Mesothelial cell of epicardium (in vitro differentiated cells): ENCODE data around the gene KLRF2. TPM values are rescaled to one million over a fixed set of nuclear protein-coding genes. Genes with fewer than 3 reads are reported as not detected.
A peak's percentile ranks its signal among the peaks of the same experiment; 100 is the strongest.

Source experiments
- DNase-seq, 2 experiments: peaks; one replicate each; pipeline ENCODE4 v3.0.0; 2021; ENCODE audit warnings: low spot score in 2 of 2; ENCODE audit not compliant: unreplicated experiment in 2 of 2
- H3K27ac Mint-ChIP-seq: 2 replicates; pipeline ENCODE4 v1.8.0; 2021; ENCODE audit warnings: mixed read lengths
- H3K27me3 Mint-ChIP-seq: 2 replicates; pipeline ENCODE4 v1.8.0; 2021; ENCODE audit warnings: low read depth, mixed read lengths
- H3K36me3 Mint-ChIP-seq: 2 replicates; pipeline ENCODE4 v1.8.0; 2021; ENCODE audit warnings: mixed read lengths
- H3K4me1 Mint-ChIP-seq: 2 replicates; pipeline ENCODE4 v1.8.0; 2021; ENCODE audit warnings: mixed read lengths
- H3K4me3 Mint-ChIP-seq: 2 replicates; pipeline ENCODE4 v1.8.0; 2021; ENCODE audit warnings: mild to moderate bottlenecking, moderate library complexity, mixed read lengths
- H3K9me3 Mint-ChIP-seq: 2 replicates; pipeline ENCODE4 v1.8.0; 2021; ENCODE audit warnings: mixed read lengths
- total RNA-seq: library from RNA; stranded (reverse); gene quantifications from 3 replicates; pipeline ENCODE4 v1.2.1, GENCODE V29; 2021
- TF ChIP-seq, protein P1 (sequence below): fragments of 200-600 bp; sonication (generic); IDR thresholded peaks from one replicate; pipeline ENCODE4 v1.5.0; 2021; ENCODE audit warnings: antibody characterized with exemption; ENCODE audit not compliant: unreplicated experiment

The KLRF2 gene
- total RNA-seq, 1 donor from 2014 or later: not detected

DNA sequence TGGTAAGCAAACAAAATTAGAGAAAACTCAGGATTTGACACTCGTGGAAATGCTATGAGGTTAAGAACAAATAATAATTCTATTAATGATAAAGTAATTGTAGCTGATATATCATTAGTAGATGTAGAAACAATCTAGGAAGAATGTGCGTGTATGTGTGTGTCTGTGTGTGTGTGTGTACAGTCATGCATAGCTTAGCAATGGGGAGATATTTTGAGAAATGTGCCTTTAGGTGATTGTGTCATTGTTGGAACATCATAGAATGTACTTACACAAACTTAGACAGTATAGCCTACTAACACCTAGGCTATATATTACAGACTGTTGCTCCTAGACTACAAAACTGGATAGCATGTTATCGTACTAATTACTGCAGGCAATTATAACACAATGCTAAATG is 45.6 kb downstream of the KLRF2 start:
- no peaks in the 10 kb centered on the region for H3K27me3 Mint-ChIP-seq
- peaks cover 5% of the 10 kb centered on the region for H3K4me1 Mint-ChIP-seq
- TF ChIP-seq, protein P1, sequence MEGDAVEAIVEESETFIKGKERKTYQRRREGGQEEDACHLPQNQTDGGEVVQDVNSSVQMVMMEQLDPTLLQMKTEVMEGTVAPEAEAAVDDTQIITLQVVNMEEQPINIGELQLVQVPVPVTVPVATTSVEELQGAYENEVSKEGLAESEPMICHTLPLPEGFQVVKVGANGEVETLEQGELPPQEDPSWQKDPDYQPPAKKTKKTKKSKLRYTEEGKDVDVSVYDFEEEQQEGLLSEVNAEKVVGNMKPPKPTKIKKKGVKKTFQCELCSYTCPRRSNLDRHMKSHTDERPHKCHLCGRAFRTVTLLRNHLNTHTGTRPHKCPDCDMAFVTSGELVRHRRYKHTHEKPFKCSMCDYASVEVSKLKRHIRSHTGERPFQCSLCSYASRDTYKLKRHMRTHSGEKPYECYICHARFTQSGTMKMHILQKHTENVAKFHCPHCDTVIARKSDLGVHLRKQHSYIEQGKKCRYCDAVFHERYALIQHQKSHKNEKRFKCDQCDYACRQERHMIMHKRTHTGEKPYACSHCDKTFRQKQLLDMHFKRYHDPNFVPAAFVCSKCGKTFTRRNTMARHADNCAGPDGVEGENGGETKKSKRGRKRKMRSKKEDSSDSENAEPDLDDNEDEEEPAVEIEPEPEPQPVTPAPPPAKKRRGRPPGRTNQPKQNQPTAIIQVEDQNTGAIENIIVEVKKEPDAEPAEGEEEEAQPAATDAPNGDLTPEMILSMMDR: no peak
- H3K9me3 Mint-ChIP-seq: peaks cover 4% of the 10 kb centered on the region
- no peak overlapping the region for H3K27ac Mint-ChIP-seq
- no peak for DNase-seq
- H3K36me3 Mint-ChIP-seq: no peaks in the 10 kb centered on the region
- H3K4me3 Mint-ChIP-seq: no peak overlapping the region

DNA sequence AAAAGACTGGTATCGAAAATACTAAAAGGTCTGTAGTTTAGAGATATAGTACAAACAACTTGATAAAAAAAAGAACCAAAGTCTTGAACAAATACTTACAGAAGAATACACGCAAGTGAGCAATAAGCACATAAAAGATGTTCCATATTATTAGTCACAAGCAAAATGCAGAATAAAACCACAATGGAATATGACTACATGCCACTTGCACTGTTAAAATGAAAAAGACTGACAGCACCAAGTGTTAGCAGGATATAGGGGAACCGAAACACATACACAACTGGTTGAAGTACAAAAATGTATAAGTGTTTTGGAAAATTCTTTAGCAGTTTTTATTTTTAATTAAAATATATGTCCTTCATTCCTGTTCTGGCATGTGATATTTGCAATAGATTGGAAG is 47.3 kb downstream of the KLRF2 start:
- no peaks in the 10 kb centered on the region for H3K9me3 Mint-ChIP-seq
- DNase-seq: no peak
- H3K27me3 Mint-ChIP-seq: no peaks in the 10 kb centered on the region
- H3K27ac Mint-ChIP-seq: no peak overlapping the region
- H3K36me3 Mint-ChIP-seq: no peaks in the 10 kb centered on the region
- TF ChIP-seq, protein P1: no peak
- no peak overlapping the region for H3K4me3 Mint-ChIP-seq
- H3K4me1 Mint-ChIP-seq: peaks cover 14% of the 10 kb centered on the region

DNA sequence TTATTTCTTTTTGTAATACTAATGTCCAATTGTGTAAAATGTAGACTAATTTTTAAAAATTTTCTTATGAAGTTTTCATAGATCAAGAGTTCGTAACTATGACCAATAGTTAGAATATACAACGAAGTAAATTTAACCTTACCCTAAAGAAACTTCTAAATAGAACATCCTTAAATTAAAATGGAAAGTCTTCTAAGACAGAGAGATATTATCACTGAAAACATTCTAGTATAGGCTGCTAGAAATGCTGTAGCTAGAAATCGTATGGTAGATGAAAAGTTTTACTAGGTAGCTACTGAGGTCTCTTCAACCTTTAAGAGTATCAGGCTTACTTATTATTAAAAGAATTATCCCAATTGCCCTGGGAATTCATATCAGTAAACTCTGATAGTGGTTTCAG is 50.0 kb downstream of the KLRF2 start:
- no peak for DNase-seq
- Mint-ChIP-seq H3K27me3 (no peaks in the 10 kb centered on the region), H3K4me1 (peaks cover 17% of the 10 kb centered on the region), H3K27ac (no peak overlapping the region), H3K36me3 (no peaks in the 10 kb centered on the region), H3K4me3 (no peak overlapping the region), H3K9me3 (no peaks in the 10 kb centered on the region)
- TF ChIP-seq, protein P1: no peak

DNA sequence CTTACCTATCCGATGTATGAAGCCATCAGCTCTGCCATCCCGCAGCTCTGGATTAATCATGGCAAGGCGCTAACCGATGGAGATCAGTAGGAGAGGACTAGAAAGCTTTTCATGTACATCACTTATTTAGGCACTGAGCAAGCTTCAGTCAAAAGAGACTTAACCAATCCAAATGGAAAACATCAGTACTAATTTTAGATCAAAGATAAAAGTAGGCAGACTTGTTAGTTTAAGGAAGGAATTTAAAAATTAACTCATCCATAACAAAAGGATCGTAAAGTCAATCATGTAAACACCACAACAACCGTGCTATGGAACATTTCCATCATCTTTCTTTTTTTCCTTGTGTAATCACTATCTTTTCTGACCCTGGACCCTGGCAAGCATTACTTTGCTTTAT is 51.0 kb downstream of the KLRF2 start, which contains the start of gene CLEC2A:
Gene CLEC2A (minus strand): TSS at position 101 of the 400 bp plus-strand sequence. CDS start 41 bp downstream, at position 60.
- Mint-ChIP-seq H3K27ac (peak within 1 kb of the TSS; percentile 68), H3K27me3 (no peaks in the 10 kb centered on the region), H3K4me3 (no peak within 1 kb of the TSS), H3K9me3 (no peaks in the 10 kb centered on the region), H3K36me3 (no peaks in the 10 kb centered on the region), H3K4me1 (peaks cover 17% of the 10 kb centered on the region)
- DNase-seq: no peak
- TF ChIP-seq, protein P1: no peak

DNA sequence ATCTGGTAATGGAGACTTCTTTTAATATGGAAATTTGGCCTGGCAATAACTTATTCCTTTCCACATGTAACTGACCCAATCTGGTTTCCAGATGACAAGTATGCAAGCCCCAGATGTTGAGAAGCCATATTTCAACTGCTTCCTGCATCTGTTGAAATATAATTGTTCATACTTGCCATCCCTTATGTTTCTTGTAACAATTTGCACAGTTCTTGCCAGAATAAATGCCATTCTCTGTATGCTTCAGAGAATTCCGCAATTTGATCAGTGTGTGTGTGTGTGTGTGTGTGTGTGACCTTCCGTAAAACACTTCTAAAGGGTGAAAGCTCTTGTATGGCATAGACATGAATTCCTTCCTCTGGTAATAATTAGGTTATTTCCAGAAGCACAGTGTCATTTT is 52.7 kb downstream of the KLRF2 start:
- Mint-ChIP-seq H3K4me3 (no peak overlapping the region), H3K4me1 (peaks cover 17% of the 10 kb centered on the region), H3K27me3 (no peaks in the 10 kb centered on the region), H3K27ac (no peak overlapping the region), H3K9me3 (no peaks in the 10 kb centered on the region), H3K36me3 (no peaks in the 10 kb centered on the region)
- no peak for DNase-seq
- TF ChIP-seq, protein P1: no peak

DNA sequence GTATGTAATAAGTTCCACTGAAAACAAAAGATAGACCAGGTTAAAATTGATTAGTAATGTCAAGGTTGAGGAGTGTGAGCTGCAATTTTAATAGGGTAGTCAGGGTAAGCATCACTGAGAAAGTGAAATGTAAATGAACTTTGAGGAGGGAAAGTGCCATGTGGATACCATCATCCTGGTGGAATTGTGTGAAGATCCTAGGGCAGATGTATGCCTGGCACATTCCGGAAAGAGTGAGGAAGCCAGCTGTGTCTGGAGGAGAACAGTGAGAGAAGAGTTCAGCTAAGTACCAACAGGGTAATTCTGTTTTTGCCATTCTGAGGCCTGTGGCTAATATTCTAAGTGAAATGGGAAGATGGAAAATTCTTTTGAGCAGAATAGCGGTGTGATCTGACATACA is 53.7 kb downstream of the KLRF2 start:
- Mint-ChIP-seq H3K4me3 (no peak overlapping the region), H3K9me3 (no peaks in the 10 kb centered on the region), H3K36me3 (no peaks in the 10 kb centered on the region), H3K27me3 (no peaks in the 10 kb centered on the region), H3K27ac (no peak overlapping the region), H3K4me1 (peaks cover 21% of the 10 kb centered on the region)
- no peak for DNase-seq
- TF ChIP-seq, protein P1: no peak
